SH-SY5Y (cell line): Measurements from ENCODE around the gene UNC13B.

Source experiments
- GATA2 ChIP-seq: IDR thresholded peaks from 2 replicates; pipeline ENCODE4 v1.6.1; 2011; ENCODE audit warnings: mild to moderate bottlenecking, low read depth, low read length
- GATA3 ChIP-seq: IDR thresholded peaks from 2 replicates; pipeline ENCODE4 v1.6.1; 2011; ENCODE audit warnings: low read depth, mild to moderate bottlenecking, low read length, moderate library complexity

- no peak for TF ChIP-seq GATA3
- TF ChIP-seq GATA2, result no peak
Observed at GRCh38 chr9:35349287-35349990, 187.6 kb downstream of the UNC13B start.
